Esophagus (tissue), 2 donors: ENCODE data around the gene ACBD6. TPM values are rescaled to one million over a fixed set of nuclear protein-coding genes. Genes with fewer than 3 reads are reported as not detected.

Experiments used
- H3K27ac ChIP-seq, 2 donors: one replicate each; pipeline ENCODE4 v1.5.1; 2013; ENCODE audit warnings: low read depth in 2 of 2, mild to moderate bottlenecking in 2 of 2, inconsistent platforms in 1 of 2, low read length in 1 of 2, moderate library complexity in 1 of 2
- H3K27me3 ChIP-seq, 2 donors: one replicate each; pipeline ENCODE4 v1.6.1; 2013; ENCODE audit warnings: low read length in 2 of 2, control low read depth in 1 of 2, mild to moderate bottlenecking in 1 of 2; ENCODE audit not compliant: insufficient read depth in 2 of 2, control insufficient read depth in 1 of 2
- H3K36me3 ChIP-seq, 2 donors: one replicate each; pipeline ENCODE4 v1.6.1; 2013; ENCODE audit warnings: low read length in 1 of 2; ENCODE audit not compliant: control insufficient read depth in 2 of 2, insufficient read depth in 2 of 2
- H3K4me1 ChIP-seq, 2 donors: one replicate each; pipeline ENCODE4 v1.6.1; 2013; ENCODE audit warnings: low read length in 1 of 2; ENCODE audit not compliant: control insufficient read depth in 2 of 2, insufficient read depth in 2 of 2
- H3K4me3 ChIP-seq, 2 donors: one replicate each; pipeline ENCODE4 v1.5.1; 2013; ENCODE audit warnings: low read length in 2 of 2, mild to moderate bottlenecking in 2 of 2, low read depth in 1 of 2, moderate library complexity in 1 of 2
- H3K9me3 ChIP-seq, 2 donors: one replicate each; pipeline ENCODE4 v1.6.1; 2013; ENCODE audit warnings: mild to moderate bottlenecking in 2 of 2, low read depth in 1 of 2, low read length in 1 of 2, moderate library complexity in 1 of 2; ENCODE audit not compliant: control insufficient read depth in 2 of 2, insufficient read depth in 1 of 2
- WGBS, 2 donors: extraction: QIAGEN DNeasy Blood & Tissue Kit; methylation state at CpG; one replicate each; pipeline ENCODE4 v1.1.7; 2013; 5-methylcytosine and 5-hydroxymethylcytosine counted together
- polyA plus RNA-seq, 2 donors: library from polyadenylated mRNA; stranded (reverse); fragments of 200-250 nt; gene quantifications; one replicate each; pipeline ENCODE4 v1.2.3, GENCODE V29; 2013
- donor health status: healthy with polysubstance abuse.
- donor health status: Bipolar disorder and iron deficiency.

Gene ACBD6
- polyA plus RNA-seq, 2 donors = 20.4 to 23.0 TPM

DNA sequence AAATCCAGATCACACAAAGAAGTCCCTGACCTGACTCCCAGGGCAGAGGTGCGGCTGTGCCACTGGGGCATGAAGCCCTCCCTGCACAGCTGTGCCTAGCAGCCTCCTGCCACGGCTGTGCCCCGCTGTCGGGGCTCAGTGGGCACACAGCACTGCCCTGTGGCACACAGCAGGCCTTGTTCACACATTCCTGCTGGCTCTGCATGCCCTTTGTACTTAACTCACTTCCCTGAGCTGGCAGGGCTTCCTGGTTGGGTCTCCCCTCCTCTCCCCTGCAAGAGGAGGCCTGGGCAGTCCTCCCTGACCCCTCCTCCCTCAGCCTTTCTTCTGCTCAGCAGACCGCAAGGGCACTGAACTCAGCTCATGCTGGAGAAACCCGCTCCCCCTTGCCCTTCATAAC, 257.5 kb downstream of the ACBD6 start:
- Histone ChIP-seq H3K27me3 (peaks cover 2 to 5% of the 10 kb centered on the region in 2 donors), H3K9me3 (no peaks in the 10 kb centered on the region), H3K4me1 (no peaks in the 10 kb centered on the region), H3K36me3 (no peaks in the 10 kb centered on the region), H3K27ac (no peak overlapping the region), H3K4me3 (no peak overlapping the region)
- WGBS, 2 donors = 82 to 85% methylated on average over 6 of the region's 6 CpGs

DNA sequence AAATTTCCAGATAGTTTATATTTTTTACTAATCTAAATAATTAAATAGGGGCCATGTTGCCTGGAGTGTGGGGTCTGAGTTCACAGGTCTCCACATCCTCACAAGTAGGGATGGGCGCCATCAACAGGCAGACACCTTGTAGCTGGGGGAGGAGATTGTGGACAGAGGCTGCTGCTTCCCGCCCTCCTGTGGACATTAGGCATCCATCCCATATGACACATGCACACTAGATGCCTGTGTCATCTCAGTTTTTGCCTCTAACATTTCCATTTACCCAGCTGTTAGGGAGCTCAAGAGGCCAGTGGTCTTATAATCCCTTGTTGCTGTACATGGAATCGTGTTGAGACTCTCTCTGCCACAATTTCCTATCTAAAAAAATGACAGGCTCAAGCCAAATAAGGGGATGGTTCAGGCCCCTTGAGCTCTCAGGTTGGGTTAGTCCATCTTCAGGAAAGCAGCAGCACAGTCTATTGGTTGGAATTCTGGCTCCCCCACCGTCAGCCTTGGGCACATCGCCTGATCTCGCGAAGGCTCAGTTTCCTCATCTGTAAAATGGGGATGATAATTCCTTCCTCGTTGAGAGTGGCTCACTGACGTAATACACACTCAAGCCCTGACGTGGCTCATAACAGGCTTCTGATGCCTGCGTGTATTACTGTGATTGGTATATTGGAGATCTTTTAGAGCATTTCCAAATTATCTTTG, 258.7 kb downstream of the ACBD6 start:
- H3K9me3 ChIP-seq = no peaks in the 10 kb centered on the region
- 86 to 87% methylated on average over 11 of the region's 11 CpGs for WGBS, 2 donors
- H3K27ac ChIP-seq = no peak overlapping the region
- H3K27me3 ChIP-seq = peaks cover 10% of the 10 kb centered on the region in 2 donors
- H3K4me3 ChIP-seq = no peak overlapping the region
- no peaks in the 10 kb centered on the region for H3K36me3 ChIP-seq
- no peaks in the 10 kb centered on the region for H3K4me1 ChIP-seq

- WGBS, 2 donors = 66 to 70% methylated on average over 8 of the region's 8 CpGs
Observed at GRCh38 chr1:180241716-180242544, 260.4 kb downstream of the ACBD6 start.

GRCh38 chr1:180239145-180240096, 263.0 kb downstream of the ACBD6 start:
- Histone ChIP-seq H3K27me3 (peaks cover 10 to 32% of the 10 kb centered on the region in 2 donors), H3K9me3 (no peaks in the 10 kb centered on the region), H3K36me3 (no peaks in the 10 kb centered on the region), H3K27ac (no peak overlapping the region), H3K4me3 (no peak overlapping the region), H3K4me1 (peaks cover under 1 to 14% of the 10 kb centered on the region in 2 donors)
- WGBS, 2 donors = 16 to 18% methylated on average over 10 of the region's 10 CpGs

More at GRCh38 chr1:180241716-180242544, 260.4 kb downstream of the ACBD6 start:
- Histone ChIP-seq H3K27me3 (peaks cover 10 to 13% of the 10 kb centered on the region in 2 donors), H3K4me1 (no peaks in the 10 kb centered on the region), H3K4me3 (no peak overlapping the region), H3K36me3 (no peaks in the 10 kb centered on the region), H3K9me3 (no peaks in the 10 kb centered on the region), H3K27ac (no peak overlapping the region)

DNA sequence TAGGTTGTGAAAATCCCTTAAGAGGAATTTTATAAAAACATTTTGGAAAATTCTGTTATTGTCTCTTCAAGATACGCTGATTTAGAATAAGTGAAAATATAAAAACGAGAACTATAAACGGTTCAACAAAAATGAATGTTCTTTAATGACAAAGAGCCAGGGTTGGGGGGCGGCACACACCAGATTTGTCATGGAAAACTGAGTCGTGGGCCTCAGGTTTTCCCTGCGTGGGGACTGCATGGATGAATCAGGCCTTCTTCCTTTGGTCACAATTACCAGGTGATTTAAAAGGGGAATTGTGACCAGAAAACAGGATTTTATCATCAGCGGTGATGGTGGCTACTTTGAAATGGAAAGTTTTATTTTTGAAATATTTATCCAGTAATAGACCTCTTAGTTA, 263.7 kb downstream of the ACBD6 start:
- H3K27ac ChIP-seq = no peak overlapping the region
- H3K4me3 ChIP-seq = no peak overlapping the region
- peaks cover 10 to 34% of the 10 kb centered on the region in 2 donors for H3K27me3 ChIP-seq
- no peaks in the 10 kb centered on the region for H3K36me3 ChIP-seq
- no peaks in the 10 kb centered on the region for H3K9me3 ChIP-seq
- peaks cover 4 to 15% of the 10 kb centered on the region in 2 donors for H3K4me1 ChIP-seq
- 25 to 29% methylated on average over 7 of the region's 7 CpGs for WGBS, 2 donors

Other genes with a start within 250 kb of the ACBD6 start
- gene OVAAL, start 56.4 kb upstream of the ACBD6 start, polyA plus RNA-seq = not detected
- gene XPR1, start 129.4 kb upstream of the ACBD6 start, polyA plus RNA-seq = 1 to 10 TPM; 2.4 to 3.9 TPM